Stimulated activated CD4-positive, alpha-beta T cell treated with anti-CD3 and anti-CD28 coated beads, Interleukin-12 subunit alpha, Interleukin-12 subunit beta, amount 100 ng/mL, for 48 hours (primary cell): Measurements from ENCODE around the gene CDON.

Experiments
- DNase-seq, 3 donors: peaks; one replicate each; pipeline ENCODE4 v3.0.0-alpha.2; 2020; ENCODE audit warnings: low read depth in 2 of 3, low spot score in 1 of 3

The CDON gene

GRCh38 chr11:126062679-126063506 is at the start of gene CDON:
TSS of gene CDON (minus strand) at chr11:126062866. CDS start at chr11:126023476, 39,390 bp downstream.
- DNase-seq, result peak; percentile 84 to 90 (median 88)

- DNase-seq, result no peak
Measured at GRCh38 chr11:126111458-126112116, 48.9 kb upstream of the CDON start.

- DNase-seq, result no peak
Measured at GRCh38 chr11:126109941-126110731, 47.5 kb upstream of the CDON start.

GRCh38 chr11:126106594-126107328 is 44.1 kb upstream of the CDON start:
- no peak for DNase-seq

GRCh38 chr11:126105748-126106080 is 43.0 kb upstream of the CDON start:
- DNase-seq, result no peak

- DNase-seq, result no peak
Measured at GRCh38 chr11:126105022-126105747, 42.5 kb upstream of the CDON start.

GRCh38 chr11:126104420-126104819 is 41.8 kb upstream of the CDON start:
- no peak for DNase-seq

GRCh38 chr11:126103150-126103549 is 40.5 kb upstream of the CDON start:
- no peak for DNase-seq

GRCh38 chr11:126102436-126102981 is 39.8 kb upstream of the CDON start:
- DNase-seq, result no peak

- no peak for DNase-seq
Measured at GRCh38 chr11:126101930-126102283, 39.2 kb upstream of the CDON start.

- DNase-seq, result no peak
Measured at GRCh38 chr11:126101251-126101929, 38.7 kb upstream of the CDON start.

GRCh38 chr11:126100716-126101115 is 38.0 kb upstream of the CDON start:
- DNase-seq, result no peak

GRCh38 chr11:126098204-126098769 is 35.6 kb upstream of the CDON start:
- DNase-seq, result no peak

GRCh38 chr11:126095745-126096144 is 33.1 kb upstream of the CDON start:
- no peak for DNase-seq

GRCh38 chr11:126090452-126090851 is 27.8 kb upstream of the CDON start:
- no peak for DNase-seq

GRCh38 chr11:126088999-126089398 is 26.3 kb upstream of the CDON start:
- DNase-seq, result no peak

- DNase-seq, result no peak
Measured at GRCh38 chr11:126086248-126086647, 23.6 kb upstream of the CDON start.

GRCh38 chr11:126084608-126084912 is 21.9 kb upstream of the CDON start:
- no peak for DNase-seq

- peak in 1 of 3 donors; percentile 6 for DNase-seq
Measured at GRCh38 chr11:126083829-126084607, 21.4 kb upstream of the CDON start.
